Measurements from ENCODE around the gene SUFU. TPM values are rescaled to one million over a fixed set of nuclear protein-coding genes. Genes with fewer than 3 reads are reported as not detected.

SUFU gene
- total and polyA plus RNA-seq, 4 donors: 1.8 to 3.8 (median 2.9) TPM

GRCh38 chr10:102650655-102651454 is 147.1 kb downstream of the SUFU start:
- Histone ChIP-seq H3K4me1 (ENCODE audit: control insufficient read depth in 4 of 4, insufficient read depth in 4 of 4, low read length in 3 of 4) (peaks cover 27 to 55% (median 42%) of the 10 kb centered on the region in 4 donors), H3K4me3 (ENCODE audit: low read depth in 1 of 3, low read length in 3 of 3) (no peak overlapping the region), H3K27ac (ENCODE audit: low read depth in 1 of 2, low read length in 2 of 2) (peak overlapping the region in 1 of 2 donors; percentile 16), H3K9me3 (ENCODE audit: control insufficient read depth in 4 of 4, low read length in 3 of 4) (no peaks in the 10 kb centered on the region), H3K36me3 (ENCODE audit: control insufficient read depth in 4 of 4, insufficient read depth in 3 of 4, low read depth in 1 of 4, low read length in 3 of 4) (peaks cover 10 to 28% (median 18%) of the 10 kb centered on the region in 4 donors), H3K9ac (ENCODE audit: low read depth in 1 of 2, low read length in 2 of 2) (no peak overlapping the region), H3K27me3 (ENCODE audit: control insufficient read depth in 4 of 4, insufficient read depth in 4 of 4, low read length in 3 of 4) (no peaks in the 10 kb centered on the region)
- DNase-seq (ENCODE audit: low spot score): no peak
- no peak for TF ChIP-seq GABPA (IDR thresholded peaks at IDR 0.05 in 1 of 2, conservative IDR thresholded peaks at IDR 0.05 in 1 of 2)
- no peak for TF ChIP-seq ATF3 (IDR thresholded peaks at IDR 0.05)
- no peak for TF ChIP-seq YY1 (IDR thresholded peaks at IDR 0.05)
- TF ChIP-seq, protein P1, sequence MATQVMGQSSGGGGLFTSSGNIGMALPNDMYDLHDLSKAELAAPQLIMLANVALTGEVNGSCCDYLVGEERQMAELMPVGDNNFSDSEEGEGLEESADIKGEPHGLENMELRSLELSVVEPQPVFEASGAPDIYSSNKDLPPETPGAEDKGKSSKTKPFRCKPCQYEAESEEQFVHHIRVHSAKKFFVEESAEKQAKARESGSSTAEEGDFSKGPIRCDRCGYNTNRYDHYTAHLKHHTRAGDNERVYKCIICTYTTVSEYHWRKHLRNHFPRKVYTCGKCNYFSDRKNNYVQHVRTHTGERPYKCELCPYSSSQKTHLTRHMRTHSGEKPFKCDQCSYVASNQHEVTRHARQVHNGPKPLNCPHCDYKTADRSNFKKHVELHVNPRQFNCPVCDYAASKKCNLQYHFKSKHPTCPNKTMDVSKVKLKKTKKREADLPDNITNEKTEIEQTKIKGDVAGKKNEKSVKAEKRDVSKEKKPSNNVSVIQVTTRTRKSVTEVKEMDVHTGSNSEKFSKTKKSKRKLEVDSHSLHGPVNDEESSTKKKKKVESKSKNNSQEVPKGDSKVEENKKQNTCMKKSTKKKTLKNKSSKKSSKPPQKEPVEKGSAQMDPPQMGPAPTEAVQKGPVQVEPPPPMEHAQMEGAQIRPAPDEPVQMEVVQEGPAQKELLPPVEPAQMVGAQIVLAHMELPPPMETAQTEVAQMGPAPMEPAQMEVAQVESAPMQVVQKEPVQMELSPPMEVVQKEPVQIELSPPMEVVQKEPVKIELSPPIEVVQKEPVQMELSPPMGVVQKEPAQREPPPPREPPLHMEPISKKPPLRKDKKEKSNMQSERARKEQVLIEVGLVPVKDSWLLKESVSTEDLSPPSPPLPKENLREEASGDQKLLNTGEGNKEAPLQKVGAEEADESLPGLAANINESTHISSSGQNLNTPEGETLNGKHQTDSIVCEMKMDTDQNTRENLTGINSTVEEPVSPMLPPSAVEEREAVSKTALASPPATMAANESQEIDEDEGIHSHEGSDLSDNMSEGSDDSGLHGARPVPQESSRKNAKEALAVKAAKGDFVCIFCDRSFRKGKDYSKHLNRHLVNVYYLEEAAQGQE (IDR thresholded peaks at IDR 0.05): no peak
- no peak for TF ChIP-seq NR2F2 (IDR thresholded peaks at IDR 0.05)
- TF ChIP-seq MAX (IDR thresholded peaks at IDR 0.05): no peak
- TF ChIP-seq EGR1 (IDR thresholded peaks at IDR 0.05; ENCODE audit: low read depth in 2 of 2): no peak
- TF ChIP-seq CTCF (IDR thresholded peaks at IDR 0.05; ENCODE audit: low read depth, low read length, missing input control): no peak
- no peak for TF ChIP-seq HNF4A (conservative IDR thresholded peaks at IDR 0.05)
- TF ChIP-seq RXRA (IDR thresholded peaks at IDR 0.05): no peak
- TF ChIP-seq, protein P2, sequence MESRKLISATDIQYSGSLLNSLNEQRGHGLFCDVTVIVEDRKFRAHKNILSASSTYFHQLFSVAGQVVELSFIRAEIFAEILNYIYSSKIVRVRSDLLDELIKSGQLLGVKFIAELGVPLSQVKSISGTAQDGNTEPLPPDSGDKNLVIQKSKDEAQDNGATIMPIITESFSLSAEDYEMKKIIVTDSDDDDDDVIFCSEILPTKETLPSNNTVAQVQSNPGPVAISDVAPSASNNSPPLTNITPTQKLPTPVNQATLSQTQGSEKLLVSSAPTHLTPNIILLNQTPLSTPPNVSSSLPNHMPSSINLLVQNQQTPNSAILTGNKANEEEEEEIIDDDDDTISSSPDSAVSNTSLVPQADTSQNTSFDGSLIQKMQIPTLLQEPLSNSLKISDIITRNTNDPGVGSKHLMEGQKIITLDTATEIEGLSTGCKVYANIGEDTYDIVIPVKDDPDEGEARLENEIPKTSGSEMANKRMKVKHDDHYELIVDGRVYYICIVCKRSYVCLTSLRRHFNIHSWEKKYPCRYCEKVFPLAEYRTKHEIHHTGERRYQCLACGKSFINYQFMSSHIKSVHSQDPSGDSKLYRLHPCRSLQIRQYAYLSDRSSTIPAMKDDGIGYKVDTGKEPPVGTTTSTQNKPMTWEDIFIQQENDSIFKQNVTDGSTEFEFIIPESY (IDR thresholded peaks at IDR 0.05): no peak
- TF ChIP-seq FOXA2 (IDR thresholded peaks at IDR 0.05): no peak
- WGBS: 68% methylated on average over 11 of the region's 11 CpGs
